Epithelial cell of proximal tubule (primary cell): Measurements from ENCODE around the gene IGF2BP3. TPM values are rescaled to one million over a fixed set of nuclear protein-coding genes. Genes with fewer than 3 reads are reported as not detected.
A peak's percentile ranks its signal among the peaks of the same experiment; 100 is the strongest.

ENCODE experiments used
- DNase-seq: peaks from one replicate; pipeline ENCODE4 v3.0.0-alpha.2; 2011; ENCODE audit warnings: low read depth
- H3K4me3 ChIP-seq: 2 replicates; pipeline ENCODE4 v1.5.1; 2011; ENCODE audit warnings: low read depth, mild to moderate bottlenecking, low read length
- CTCF ChIP-seq: conservative IDR thresholded peaks from 2 replicates; pipeline ENCODE4 v1.5.1; 2012; ENCODE audit warnings: low read depth, mild to moderate bottlenecking, low read length
- total RNA-seq: library from RNA; depleted of rRNA; stranded (reverse); fragments of >200 nt; gene quantifications from 2 replicates; pipeline ENCODE4 v1.2.3, GENCODE V29; 2015

The IGF2BP3 gene
- total RNA-seq, 1 donor from 2014 or later, result 42.4 TPM

GRCh38 chr7:23471106-23471859, 992 bp upstream of the IGF2BP3 start:
- peak overlapping the region; percentile 58 for H3K4me3 ChIP-seq
- no peak for DNase-seq

GRCh38 chr7:23469961-23470250, 385 bp downstream of the IGF2BP3 start:
- peak overlapping the region; percentile 58 for H3K4me3 ChIP-seq
- DNase-seq, result no peak
- TF ChIP-seq CTCF, result no peak

More at GRCh38 chr7:23471106-23471859, 992 bp upstream of the IGF2BP3 start:
- TF ChIP-seq CTCF, result no peak

GRCh38 chr7:23469150-23469960, 936 bp downstream of the IGF2BP3 start:
- no peak for TF ChIP-seq CTCF
- no peak for DNase-seq
- H3K4me3 ChIP-seq, result peak overlapping the region; percentile 58

GRCh38 chr7:23468526-23469149, 1.7 kb downstream of the IGF2BP3 start:
- H3K4me3 ChIP-seq, result peak overlapping the region; percentile 58
- no peak for TF ChIP-seq CTCF
- no peak for DNase-seq

- no peak for DNase-seq
- TF ChIP-seq CTCF, result no peak
- peak overlapping the region; percentile 58 for H3K4me3 ChIP-seq
Measured at GRCh38 chr7:23467806-23468525, 2.3 kb downstream of the IGF2BP3 start.

- peak overlapping the region; percentile 58 for H3K4me3 ChIP-seq
- TF ChIP-seq CTCF, result no peak
- DNase-seq, result no peak
Measured at GRCh38 chr7:23467291-23467805, 2.9 kb downstream of the IGF2BP3 start.
